ENCODE results near the gene RFLNA. TPM values are rescaled to one million over a fixed set of nuclear protein-coding genes. Genes with fewer than 3 reads are reported as not detected.

The RFLNA gene
- total and polyA plus RNA-seq, 7 donors: 0.83 to 57.1 (median 17.6) TPM; not detected in 2

- Histone ChIP-seq H3K4me1 (peaks cover 0 to 13% (median 12%) of the 10 kb centered on the region in 4 donors), H3K36me3 (peaks cover 55 to 100% (median 90%) of the 10 kb centered on the region in 4 donors), H3K4me3 (no peak overlapping the region), H3K27ac (no peak overlapping the region), H3K27me3 (no peaks in the 10 kb centered on the region), H3K9me3 (no peaks in the 10 kb centered on the region)
- DNase-seq: no peak
- intact Hi-C loops (cut with DNase I): no loop called here
- 93 to 94% methylated on average over 32 of the region's 32 CpGs for WGBS, 2 donors
- TF ChIP-seq CTCF (IDR thresholded peaks at IDR 0.05): no peak
- TF ChIP-seq EP300 (IDR thresholded peaks at IDR 0.05): no peak
- TF ChIP-seq POLR2A (IDR thresholded peaks at IDR 0.05): no peak
- no peak for TF ChIP-seq POLR2AphosphoS5 (IDR thresholded peaks at IDR 0.05)
These were observed 53.9 kb downstream of the RFLNA start for GRCh38 chr12:124348659-124349380.

GRCh38 chr12:124350491-124350890 is 55.6 kb downstream of the RFLNA start:
- WGBS, 2 donors: 96 to 98% methylated on average over 18 of the region's 18 CpGs
- H3K27me3 ChIP-seq: no peaks in the 10 kb centered on the region
- no peak for TF ChIP-seq EP300 (IDR thresholded peaks at IDR 0.05)
- no peak for TF ChIP-seq POLR2AphosphoS5 (IDR thresholded peaks at IDR 0.05)
- no peak for TF ChIP-seq POLR2A (IDR thresholded peaks at IDR 0.05)
- TF ChIP-seq CTCF (IDR thresholded peaks at IDR 0.05): no peak
- DNase-seq: no peak
- no peak overlapping the region for H3K27ac ChIP-seq
- peaks cover 0 to 13% (median 12%) of the 10 kb centered on the region in 4 donors for H3K4me1 ChIP-seq
- H3K9me3 ChIP-seq: no peaks in the 10 kb centered on the region
- peaks cover 43 to 100% (median 90%) of the 10 kb centered on the region in 4 donors for H3K36me3 ChIP-seq
- intact Hi-C loops (cut with DNase I): no loop called here
- no peak overlapping the region for H3K4me3 ChIP-seq

- intact Hi-C loops (cut with DNase I): no loop called here
- Histone ChIP-seq H3K27me3 (no peaks in the 10 kb centered on the region), H3K4me3 (no peak overlapping the region), H3K4me1 (peaks cover 0 to 13% (median 12%) of the 10 kb centered on the region in 4 donors), H3K27ac (no peak overlapping the region), H3K36me3 (peaks cover 36 to 100% (median 87%) of the 10 kb centered on the region in 4 donors), H3K9me3 (no peaks in the 10 kb centered on the region)
- TF ChIP-seq POLR2A (IDR thresholded peaks at IDR 0.05) (no peak), EP300 (IDR thresholded peaks at IDR 0.05) (no peak), POLR2AphosphoS5 (IDR thresholded peaks at IDR 0.05) (no peak), CTCF (IDR thresholded peaks at IDR 0.05) (no peak)
- no peak for DNase-seq
- 90 to 91% methylated on average over 7 of the region's 7 CpGs for whole genome bisulfite sequencing, 2 donors
These were observed 56.5 kb downstream of the RFLNA start for GRCh38 chr12:124351422-124351821.

- Histone ChIP-seq H3K27me3 (no peaks in the 10 kb centered on the region), H3K4me1 (peaks cover 0 to 13% (median 12%) of the 10 kb centered on the region in 4 donors), H3K4me3 (no peak overlapping the region), H3K27ac (peak overlapping the region in 3 of 4 donors; percentile 30 to 50 (median 30)), H3K36me3 (peaks cover 28 to 100% (median 87%) of the 10 kb centered on the region in 4 donors), H3K9me3 (no peaks in the 10 kb centered on the region)
- intact Hi-C loops (cut with DNase I): no loop called here
- TF ChIP-seq POLR2A (IDR thresholded peaks at IDR 0.05): no peak
- no peak for TF ChIP-seq POLR2AphosphoS5 (IDR thresholded peaks at IDR 0.05)
- no peak for TF ChIP-seq EP300 (IDR thresholded peaks at IDR 0.05)
- no peak for TF ChIP-seq CTCF (IDR thresholded peaks at IDR 0.05)
- DNase-seq: no peak
These were observed 57.4 kb downstream of the RFLNA start for GRCh38 chr12:124352257-124352656.

Measured in sigmoid colon (tissue), 7 donors.